ENCODE results near the gene ATG9B.

ATG9B gene

DNA sequence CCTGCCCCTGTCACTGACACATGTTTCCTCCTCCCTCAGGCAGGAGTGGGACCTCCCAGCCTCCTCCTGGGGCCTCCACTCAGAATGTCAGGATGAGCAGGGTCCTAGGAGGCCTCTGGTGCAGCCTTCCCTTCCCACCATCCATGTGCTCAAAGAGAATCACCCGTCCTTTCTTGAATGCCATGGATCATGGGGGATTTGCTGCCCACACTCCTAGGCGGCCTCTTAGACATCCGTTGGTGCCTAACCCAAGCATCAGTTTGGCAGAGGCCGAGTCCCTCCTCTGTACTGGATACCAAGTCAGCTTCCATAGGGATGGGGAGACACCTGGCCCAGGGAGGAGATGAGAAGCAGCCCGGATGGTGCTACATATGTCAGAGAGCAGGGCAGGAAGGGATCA, 26.5 kb downstream of the ATG9B start:
- no peak overlapping the region for H3K9ac ChIP-seq (ENCODE audit: low read length)
- H3K27me3 ChIP-seq (ENCODE audit: control insufficient read depth, insufficient read depth, low read length), result peaks cover 4% of the 10 kb centered on the region
- no peaks in the 10 kb centered on the region for H3K4me1 ChIP-seq (ENCODE audit: control insufficient read depth, insufficient read depth, low read length)
- no peaks in the 10 kb centered on the region for H3K36me3 ChIP-seq (ENCODE audit: control insufficient read depth, insufficient read depth, low read length)
- H3K4me3 ChIP-seq (ENCODE audit: low read length), result no peak overlapping the region
- no peaks in the 10 kb centered on the region for H3K9me3 ChIP-seq (ENCODE audit: control insufficient read depth, low read length)

GRCh38 chr7:150997075-150997511, 27.2 kb downstream of the ATG9B start:
- Histone ChIP-seq H3K9ac (ENCODE audit: low read length) (no peak overlapping the region), H3K9me3 (ENCODE audit: control insufficient read depth, low read length) (no peaks in the 10 kb centered on the region), H3K4me1 (ENCODE audit: control insufficient read depth, insufficient read depth, low read length) (no peaks in the 10 kb centered on the region), H3K27me3 (ENCODE audit: control insufficient read depth, insufficient read depth, low read length) (peaks cover 6% of the 10 kb centered on the region), H3K4me3 (ENCODE audit: low read length) (no peak overlapping the region), H3K36me3 (ENCODE audit: control insufficient read depth, insufficient read depth, low read length) (no peaks in the 10 kb centered on the region)

- Histone ChIP-seq H3K4me3 (ENCODE audit: low read length) (no peak overlapping the region), H3K4me1 (ENCODE audit: control insufficient read depth, insufficient read depth, low read length) (no peaks in the 10 kb centered on the region), H3K9me3 (ENCODE audit: control insufficient read depth, low read length) (no peaks in the 10 kb centered on the region), H3K36me3 (ENCODE audit: control insufficient read depth, insufficient read depth, low read length) (no peaks in the 10 kb centered on the region), H3K9ac (ENCODE audit: low read length) (no peak overlapping the region), H3K27me3 (ENCODE audit: control insufficient read depth, insufficient read depth, low read length) (peaks cover 6% of the 10 kb centered on the region)
Observed at GRCh38 chr7:150996376-150997074, 27.8 kb downstream of the ATG9B start.

DNA sequence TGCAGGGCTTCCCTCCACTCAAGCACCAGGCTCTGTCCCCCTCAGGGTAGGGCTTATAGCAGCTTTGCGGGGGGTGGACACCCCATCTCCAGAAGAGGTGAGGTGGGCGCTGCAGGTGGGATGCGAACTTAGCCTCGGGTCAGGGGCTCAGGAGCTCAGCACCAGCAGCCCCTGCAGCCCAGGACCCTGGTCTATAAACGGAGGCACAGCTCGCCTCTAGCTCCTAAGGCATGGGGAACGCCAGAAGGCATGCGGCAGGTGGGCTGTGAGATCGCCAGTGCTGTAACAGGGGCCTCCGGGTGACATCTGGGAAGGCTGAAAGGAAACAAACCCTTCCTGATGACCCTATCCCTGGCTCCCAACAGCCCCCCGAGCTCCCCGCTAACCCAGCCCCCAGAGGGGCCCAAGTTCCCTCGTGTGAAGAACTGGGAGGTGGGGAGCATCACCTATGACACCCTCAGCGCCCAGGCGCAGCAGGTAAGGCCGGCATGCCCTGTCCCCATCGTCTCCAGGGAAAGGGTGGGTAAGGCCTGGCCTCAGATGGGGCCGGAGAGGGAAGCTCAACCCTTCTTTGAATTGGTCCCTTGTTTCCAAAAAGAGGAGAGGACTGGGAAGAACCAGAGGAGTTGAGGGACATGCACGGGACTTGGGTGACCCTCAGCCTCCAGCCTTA, 29.3 kb downstream of the ATG9B start:
- no peak overlapping the region for H3K4me3 ChIP-seq (ENCODE audit: low read length)
- no peaks in the 10 kb centered on the region for H3K4me1 ChIP-seq (ENCODE audit: control insufficient read depth, insufficient read depth, low read length)
- H3K9ac ChIP-seq (ENCODE audit: low read length), result no peak overlapping the region
- peaks cover 6% of the 10 kb centered on the region for H3K27me3 ChIP-seq (ENCODE audit: control insufficient read depth, insufficient read depth, low read length)
- no peaks in the 10 kb centered on the region for H3K9me3 ChIP-seq (ENCODE audit: control insufficient read depth, low read length)
- H3K36me3 ChIP-seq (ENCODE audit: control insufficient read depth, insufficient read depth, low read length), result no peaks in the 10 kb centered on the region

DNA sequence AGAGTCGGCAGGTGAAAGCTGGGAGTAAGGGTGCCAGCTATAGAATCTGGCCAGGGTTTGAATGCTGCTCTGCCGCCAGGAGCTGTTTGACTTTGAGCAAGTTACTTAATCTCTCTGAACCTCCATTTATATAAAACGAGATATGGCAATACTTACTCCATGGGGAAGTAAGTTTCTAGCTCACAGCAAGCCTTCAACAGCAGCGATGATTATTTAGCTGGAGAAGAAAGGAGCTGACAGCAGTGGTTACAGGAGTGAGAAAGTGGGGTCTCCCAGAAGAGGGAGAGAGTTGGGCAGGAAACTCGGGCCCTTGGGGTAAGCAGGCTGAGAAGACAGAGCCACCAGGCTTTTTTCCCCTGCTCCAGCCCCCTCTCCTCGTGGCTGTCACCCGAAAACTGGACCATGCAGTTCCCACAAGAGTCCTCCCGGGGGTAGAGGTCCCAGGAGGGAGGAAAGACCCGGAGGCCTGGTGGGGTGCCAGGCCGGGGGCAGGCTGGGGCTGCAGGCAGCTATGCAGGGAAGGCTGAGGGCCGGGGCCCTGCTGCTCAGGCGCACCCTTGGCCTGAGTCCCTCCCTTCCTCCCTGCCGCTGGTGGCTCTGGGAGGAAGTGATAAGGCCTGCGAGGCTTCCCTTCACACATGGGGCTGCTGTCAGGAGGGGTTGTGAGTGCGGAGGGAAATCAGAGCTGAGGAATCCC, 30.0 kb downstream of the ATG9B start:
- Histone ChIP-seq H3K9ac (ENCODE audit: low read length) (no peak overlapping the region), H3K27me3 (ENCODE audit: control insufficient read depth, insufficient read depth, low read length) (peaks cover 6% of the 10 kb centered on the region), H3K36me3 (ENCODE audit: control insufficient read depth, insufficient read depth, low read length) (no peaks in the 10 kb centered on the region), H3K4me1 (ENCODE audit: control insufficient read depth, insufficient read depth, low read length) (no peaks in the 10 kb centered on the region), H3K4me3 (ENCODE audit: low read length) (no peak overlapping the region), H3K9me3 (ENCODE audit: control insufficient read depth, low read length) (no peaks in the 10 kb centered on the region)

DNA sequence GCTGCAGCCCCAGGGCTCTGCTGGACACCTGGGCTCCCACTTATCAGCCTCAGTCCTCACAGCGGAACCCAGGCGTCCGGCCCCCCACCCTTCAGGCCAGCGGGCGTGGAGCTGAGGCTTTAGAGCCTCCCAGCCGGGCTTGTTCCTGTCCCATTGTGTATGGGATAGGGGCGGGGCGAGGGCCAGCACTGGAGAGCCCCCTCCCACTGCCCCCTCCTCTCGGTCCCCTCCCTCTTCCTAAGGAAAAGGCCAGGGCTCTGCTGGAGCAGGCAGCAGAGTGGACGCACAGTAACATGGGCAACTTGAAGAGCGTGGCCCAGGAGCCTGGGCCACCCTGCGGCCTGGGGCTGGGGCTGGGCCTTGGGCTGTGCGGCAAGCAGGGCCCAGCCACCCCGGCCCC, 30.8 kb downstream of the ATG9B start:
- H3K36me3 ChIP-seq (ENCODE audit: control insufficient read depth, insufficient read depth, low read length), result no peaks in the 10 kb centered on the region
- H3K27me3 ChIP-seq (ENCODE audit: control insufficient read depth, insufficient read depth, low read length), result peaks cover 6% of the 10 kb centered on the region
- H3K9me3 ChIP-seq (ENCODE audit: control insufficient read depth, low read length), result no peaks in the 10 kb centered on the region
- no peak overlapping the region for H3K4me3 ChIP-seq (ENCODE audit: low read length)
- H3K9ac ChIP-seq (ENCODE audit: low read length), result no peak overlapping the region
- no peaks in the 10 kb centered on the region for H3K4me1 ChIP-seq (ENCODE audit: control insufficient read depth, insufficient read depth, low read length)

DNA sequence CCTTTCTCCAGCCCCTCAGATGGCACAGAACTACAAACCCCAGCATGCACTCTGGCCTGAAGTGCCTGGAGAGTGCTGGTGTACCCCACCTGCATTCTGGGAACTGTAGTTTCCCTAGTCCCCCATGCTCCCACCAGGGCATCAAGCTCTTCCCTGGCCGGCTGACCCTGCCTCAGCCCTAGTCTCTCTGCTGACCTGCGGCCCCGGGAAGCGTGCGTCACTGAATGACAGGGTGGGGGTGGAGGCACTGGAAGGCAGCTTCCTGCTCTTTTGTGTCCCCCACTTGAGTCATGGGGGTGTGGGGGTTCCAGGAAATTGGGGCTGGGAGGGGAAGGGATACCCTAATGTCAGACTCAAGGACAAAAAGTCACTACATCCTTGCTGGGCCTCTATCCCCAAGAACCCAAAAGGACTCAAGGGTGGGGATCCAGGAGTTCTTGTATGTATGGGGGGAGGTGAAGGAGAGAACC, 31.4 kb downstream of the ATG9B start:
- Histone ChIP-seq H3K9me3 (ENCODE audit: control insufficient read depth, low read length) (no peaks in the 10 kb centered on the region), H3K4me1 (ENCODE audit: control insufficient read depth, insufficient read depth, low read length) (no peaks in the 10 kb centered on the region), H3K9ac (ENCODE audit: low read length) (no peak overlapping the region), H3K36me3 (ENCODE audit: control insufficient read depth, insufficient read depth, low read length) (no peaks in the 10 kb centered on the region), H3K27me3 (ENCODE audit: control insufficient read depth, insufficient read depth, low read length) (peaks cover 6% of the 10 kb centered on the region), H3K4me3 (ENCODE audit: low read length) (no peak overlapping the region)

GRCh38 chr7:150992051-150992640, 32.1 kb downstream of the ATG9B start:
- no peak overlapping the region for H3K4me3 ChIP-seq (ENCODE audit: low read length)
- no peaks in the 10 kb centered on the region for H3K4me1 ChIP-seq (ENCODE audit: control insufficient read depth, insufficient read depth, low read length)
- H3K27me3 ChIP-seq (ENCODE audit: control insufficient read depth, insufficient read depth, low read length), result peaks cover 3% of the 10 kb centered on the region
- H3K9me3 ChIP-seq (ENCODE audit: control insufficient read depth, low read length), result no peaks in the 10 kb centered on the region
- no peak overlapping the region for H3K9ac ChIP-seq (ENCODE audit: low read length)
- H3K36me3 ChIP-seq (ENCODE audit: control insufficient read depth, insufficient read depth, low read length), result no peaks in the 10 kb centered on the region

GRCh38 chr7:150990416-150991186, 33.7 kb downstream of the ATG9B start, which contains the start of gene NOS3:
NOS3 (plus strand) TSS chr7:150991017; CDS start chr7:150993804, 2,787 bp downstream.
- no peaks in the 10 kb centered on the region for H3K9me3 ChIP-seq (ENCODE audit: control insufficient read depth, low read length)
- peaks cover 3% of the 10 kb centered on the region for H3K27me3 ChIP-seq (ENCODE audit: control insufficient read depth, insufficient read depth, low read length)
- H3K4me1 ChIP-seq (ENCODE audit: control insufficient read depth, insufficient read depth, low read length), result no peaks in the 10 kb centered on the region
- no peak within 1 kb of the TSS for H3K9ac ChIP-seq (ENCODE audit: low read length)
- no peak within 1 kb of the TSS for H3K4me3 ChIP-seq (ENCODE audit: low read length)
- no peaks in the 10 kb centered on the region for H3K36me3 ChIP-seq (ENCODE audit: control insufficient read depth, insufficient read depth, low read length)

- H3K36me3 ChIP-seq (ENCODE audit: control insufficient read depth, insufficient read depth, low read length), result no peaks in the 10 kb centered on the region
- H3K9ac ChIP-seq (ENCODE audit: low read length), result no peak overlapping the region
- no peak overlapping the region for H3K4me3 ChIP-seq (ENCODE audit: low read length)
- H3K4me1 ChIP-seq (ENCODE audit: control insufficient read depth, insufficient read depth, low read length), result no peaks in the 10 kb centered on the region
- H3K9me3 ChIP-seq (ENCODE audit: control insufficient read depth, low read length), result no peaks in the 10 kb centered on the region
- H3K27me3 ChIP-seq (ENCODE audit: control insufficient read depth, insufficient read depth, low read length), result peaks cover 3% of the 10 kb centered on the region
Observed at GRCh38 chr7:150989456-150989855, 34.8 kb downstream of the ATG9B start.
